UCSD-AML1 (cell line): ENCODE results near the gene ADCYAP1R1.

ENCODE experiments used
- DNase-seq: peaks from one replicate; lab custom pipeline; 2025; ENCODE audit not compliant: unreplicated experiment; lab: John Stamatoyannopoulos, UW

Gene ADCYAP1R1

GRCh38 chr7:31051598-31052486 lies at the start of gene ADCYAP1R1:
Gene ADCYAP1R1, plus strand, starts transcription at chr7:31052308. Its CDS starts 10,957 bp downstream, at chr7:31063265.
- DNase-seq: no peak

GRCh38 chr7:31003097-31003496 lies 49.0 kb upstream of the ADCYAP1R1 start:
- no peak for DNase-seq

- DNase-seq: no peak
Observed at GRCh38 chr7:31003721-31004120, 48.4 kb upstream of the ADCYAP1R1 start.

GRCh38 chr7:31004393-31004792 lies 47.7 kb upstream of the ADCYAP1R1 start:
- DNase-seq: no peak

GRCh38 chr7:31006857-31007256 lies 45.3 kb upstream of the ADCYAP1R1 start:
- no peak for DNase-seq

- no peak for DNase-seq
Observed at GRCh38 chr7:31007634-31008033, 44.5 kb upstream of the ADCYAP1R1 start.

- no peak for DNase-seq
Observed at GRCh38 chr7:31014826-31015225, 37.3 kb upstream of the ADCYAP1R1 start.

- no peak for DNase-seq
Observed at GRCh38 chr7:31017032-31017675, 35.0 kb upstream of the ADCYAP1R1 start.

GRCh38 chr7:31017721-31018120 lies 34.4 kb upstream of the ADCYAP1R1 start:
- no peak for DNase-seq

- no peak for DNase-seq
Observed at GRCh38 chr7:31019509-31019908, 32.6 kb upstream of the ADCYAP1R1 start.

GRCh38 chr7:31020161-31020560 lies 31.9 kb upstream of the ADCYAP1R1 start:
- no peak for DNase-seq

GRCh38 chr7:31020652-31021051 lies 31.5 kb upstream of the ADCYAP1R1 start:
- DNase-seq: no peak

- no peak for DNase-seq
Observed at GRCh38 chr7:31022117-31022516, 30.0 kb upstream of the ADCYAP1R1 start.

GRCh38 chr7:31022726-31023125 lies 29.4 kb upstream of the ADCYAP1R1 start:
- DNase-seq: no peak

GRCh38 chr7:31023877-31024276 lies 28.2 kb upstream of the ADCYAP1R1 start:
- DNase-seq: no peak

GRCh38 chr7:31027161-31027965 lies 24.7 kb upstream of the ADCYAP1R1 start:
- no peak for DNase-seq

GRCh38 chr7:31028006-31028405 lies 24.1 kb upstream of the ADCYAP1R1 start:
- no peak for DNase-seq

GRCh38 chr7:31028417-31028992 lies 23.6 kb upstream of the ADCYAP1R1 start:
- no peak for DNase-seq

- DNase-seq: no peak
Observed at GRCh38 chr7:31029251-31030042, 22.7 kb upstream of the ADCYAP1R1 start.

GRCh38 chr7:31033674-31034300 lies 18.3 kb upstream of the ADCYAP1R1 start:
- DNase-seq: no peak
